ENCODE results near the gene SEC61B. TPM values are rescaled to one million over a fixed set of nuclear protein-coding genes. Genes with fewer than 3 reads are reported as not detected.

The SEC61B gene
- total RNA-seq, 1 experiment from 2014 or later = 238 TPM

DNA sequence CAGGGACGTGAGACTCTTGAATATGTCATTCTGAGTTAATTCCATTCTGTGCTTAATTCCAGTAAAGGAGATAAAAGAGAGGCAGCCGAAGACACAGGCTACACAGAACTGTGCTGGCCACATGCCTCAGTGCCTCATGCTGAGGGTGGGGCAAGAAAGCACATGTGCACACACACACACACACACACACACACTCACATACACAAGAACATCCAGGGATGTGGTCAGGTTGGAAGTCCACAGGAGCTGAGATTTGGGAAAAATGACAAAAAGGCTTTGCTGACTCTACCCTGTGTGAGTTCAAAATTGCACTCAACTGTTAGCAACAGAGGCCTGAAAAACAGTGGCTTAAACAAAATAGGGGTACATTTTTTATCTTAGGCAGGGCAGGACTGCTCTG, 40.9 kb upstream of the SEC61B start:
- H3K4me1 Mint-ChIP-seq (ENCODE audit: insufficient read depth, unreplicated experiment) = no peaks in the 10 kb centered on the region
- CTCF ChIA-PET = interaction anchor here (0.8 to 1.2 kb wide), 2 partner anchors 18 to 819 kb away, joined by 3 to 4 read pairs; no protein-coding TSS in a partner anchor
- no peaks in the 10 kb centered on the region for H3K9me3 Mint-ChIP-seq (ENCODE audit: unreplicated experiment)
- no peak overlapping the region for H3K27ac Mint-ChIP-seq (ENCODE audit: low read depth, unreplicated experiment)
- POLR2A ChIA-PET = interaction anchor here (0.5 kb wide), 1 partner anchor 991 kb away, joined by 4 read pairs; no protein-coding TSS in a partner anchor
- no peaks in the 10 kb centered on the region for H3K27me3 Mint-ChIP-seq (ENCODE audit: insufficient read depth, unreplicated experiment)
- no TSS peak for BruUV-seq (replicated peaks)
- no peak overlapping the region for H3K4me3 Mint-ChIP-seq (ENCODE audit: unreplicated experiment)
- TF ChIP-seq, protein P1, sequence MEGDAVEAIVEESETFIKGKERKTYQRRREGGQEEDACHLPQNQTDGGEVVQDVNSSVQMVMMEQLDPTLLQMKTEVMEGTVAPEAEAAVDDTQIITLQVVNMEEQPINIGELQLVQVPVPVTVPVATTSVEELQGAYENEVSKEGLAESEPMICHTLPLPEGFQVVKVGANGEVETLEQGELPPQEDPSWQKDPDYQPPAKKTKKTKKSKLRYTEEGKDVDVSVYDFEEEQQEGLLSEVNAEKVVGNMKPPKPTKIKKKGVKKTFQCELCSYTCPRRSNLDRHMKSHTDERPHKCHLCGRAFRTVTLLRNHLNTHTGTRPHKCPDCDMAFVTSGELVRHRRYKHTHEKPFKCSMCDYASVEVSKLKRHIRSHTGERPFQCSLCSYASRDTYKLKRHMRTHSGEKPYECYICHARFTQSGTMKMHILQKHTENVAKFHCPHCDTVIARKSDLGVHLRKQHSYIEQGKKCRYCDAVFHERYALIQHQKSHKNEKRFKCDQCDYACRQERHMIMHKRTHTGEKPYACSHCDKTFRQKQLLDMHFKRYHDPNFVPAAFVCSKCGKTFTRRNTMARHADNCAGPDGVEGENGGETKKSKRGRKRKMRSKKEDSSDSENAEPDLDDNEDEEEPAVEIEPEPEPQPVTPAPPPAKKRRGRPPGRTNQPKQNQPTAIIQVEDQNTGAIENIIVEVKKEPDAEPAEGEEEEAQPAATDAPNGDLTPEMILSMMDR (IDR thresholded peaks at IDR 0.05; ENCODE audit: unreplicated experiment) = no peak
- intact Hi-C loops (cut with micrococcal nuclease) = loop anchor here (5.0 to 10.0 kb wide), 4 partner anchors 84 to 1416 kb away; no protein-coding TSS in a partner anchor
- H3K36me3 Mint-ChIP-seq (ENCODE audit: insufficient read depth, unreplicated experiment) = no peaks in the 10 kb centered on the region
- no peak for DNase-seq (ENCODE audit: unreplicated experiment)

DNA sequence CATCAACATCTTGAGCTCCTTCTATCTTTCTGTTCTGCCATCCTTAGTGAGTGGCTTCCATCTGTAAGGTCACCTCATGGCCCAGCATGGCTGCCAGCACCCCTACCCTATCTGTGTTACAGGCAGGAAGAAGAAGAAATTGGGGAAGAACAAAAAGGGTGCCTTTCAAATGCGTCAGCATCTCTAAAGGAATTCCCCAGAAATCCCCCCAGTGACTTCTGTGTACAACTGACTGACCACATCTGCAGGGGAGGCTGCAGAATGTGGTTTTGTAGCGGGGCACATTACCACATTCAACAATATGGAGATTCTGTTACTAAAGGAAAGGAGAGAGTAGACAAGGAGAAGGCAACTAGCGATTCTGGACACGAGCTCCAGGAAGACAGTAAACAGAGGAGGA, 40.5 kb upstream of the SEC61B start:
- POLR2A ChIA-PET = interaction anchor here (0.5 to 1.0 kb wide), 3 partner anchors 8 to 991 kb away, joined by 3 to 5 read pairs (median 4); no protein-coding TSS in a partner anchor
- no peaks in the 10 kb centered on the region for H3K36me3 Mint-ChIP-seq (ENCODE audit: insufficient read depth, unreplicated experiment)
- TF ChIP-seq, protein P1 (IDR thresholded peaks at IDR 0.05; ENCODE audit: unreplicated experiment) = no peak
- no peaks in the 10 kb centered on the region for H3K4me1 Mint-ChIP-seq (ENCODE audit: insufficient read depth, unreplicated experiment)
- H3K4me3 Mint-ChIP-seq (ENCODE audit: unreplicated experiment) = no peak overlapping the region
- BruUV-seq (replicated peaks) = no TSS peak
- no peaks in the 10 kb centered on the region for H3K9me3 Mint-ChIP-seq (ENCODE audit: unreplicated experiment)
- H3K27me3 Mint-ChIP-seq (ENCODE audit: insufficient read depth, unreplicated experiment) = peaks cover 3% of the 10 kb centered on the region
- CTCF ChIA-PET = interaction anchor here (0.8 to 1.3 kb wide), 6 partner anchors 14 to 1142 kb away, joined by 3 to 8 read pairs (median 4); no protein-coding TSS in a partner anchor
- no peak for DNase-seq (ENCODE audit: unreplicated experiment)
- intact Hi-C loops (cut with micrococcal nuclease) = loop anchor here (5.0 to 10.0 kb wide), 4 partner anchors 83 to 1416 kb away; no protein-coding TSS in a partner anchor
- H3K27ac Mint-ChIP-seq (ENCODE audit: low read depth, unreplicated experiment) = no peak overlapping the region

DNA sequence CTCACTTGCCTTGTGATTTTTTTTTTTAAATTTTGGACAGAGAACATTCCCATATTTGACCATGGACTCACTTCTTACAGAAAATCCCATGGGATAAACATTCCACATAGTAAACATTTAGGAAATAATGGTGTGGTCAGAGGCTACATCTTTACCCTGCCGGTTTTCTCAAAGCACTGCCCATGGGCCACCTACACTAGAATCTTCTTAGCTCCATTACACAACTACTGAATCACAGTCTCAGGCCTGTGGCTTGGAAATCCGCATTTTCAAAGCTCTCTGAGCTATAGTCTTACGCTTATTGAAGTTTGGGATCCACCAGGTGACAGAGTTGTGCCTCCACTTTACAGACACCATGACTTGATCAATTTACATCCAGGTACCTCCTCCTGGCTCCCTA, 39.7 kb upstream of the SEC61B start:
- POLR2A ChIA-PET = interaction anchor here (0.7 to 1.0 kb wide), 2 partner anchors 9 to 799 kb away, joined by 3 to 5 read pairs; no protein-coding TSS in a partner anchor
- CTCF ChIA-PET = interaction anchor here (0.6 to 4.7 kb wide), 9 partner anchors 9 to 1142 kb away, joined by 3 to 33 read pairs (median 5); partner anchors contain the start of genes ALG2 and SEC61B
- Mint-ChIP-seq H3K9me3 (ENCODE audit: unreplicated experiment) (no peaks in the 10 kb centered on the region), H3K27ac (ENCODE audit: low read depth, unreplicated experiment) (no peak overlapping the region), H3K4me1 (ENCODE audit: insufficient read depth, unreplicated experiment) (no peaks in the 10 kb centered on the region), H3K4me3 (ENCODE audit: unreplicated experiment) (no peak overlapping the region), H3K36me3 (ENCODE audit: insufficient read depth, unreplicated experiment) (no peaks in the 10 kb centered on the region), H3K27me3 (ENCODE audit: insufficient read depth, unreplicated experiment) (peaks cover 11% of the 10 kb centered on the region)
- intact Hi-C loops (cut with micrococcal nuclease) = loop anchor here (5.0 to 10.0 kb wide), 4 partner anchors 82 to 1415 kb away; no protein-coding TSS in a partner anchor
- TF ChIP-seq, protein P1 (IDR thresholded peaks at IDR 0.05; ENCODE audit: unreplicated experiment) = no peak
- BruUV-seq (replicated peaks) = no TSS peak
- DNase-seq (ENCODE audit: unreplicated experiment) = no peak

DNA sequence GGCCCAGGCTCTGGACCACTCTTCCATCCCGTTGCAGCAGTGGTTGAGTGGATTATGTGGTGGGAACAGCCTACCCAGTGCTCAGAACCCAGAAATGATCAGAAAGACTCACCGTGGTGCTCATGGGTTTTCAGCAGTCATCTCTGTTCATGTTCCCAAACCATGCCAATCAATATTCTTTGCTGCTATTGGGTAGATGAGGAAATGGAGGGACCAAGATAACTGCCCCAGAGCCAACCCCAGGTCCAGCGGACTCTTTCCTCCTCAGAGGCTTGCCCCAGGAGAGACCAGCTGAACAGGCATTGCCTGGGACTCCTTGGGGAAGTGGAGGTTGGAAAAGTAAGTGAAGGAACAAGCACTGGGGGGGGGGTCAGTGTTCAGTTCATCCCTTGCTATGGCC, 38.5 kb upstream of the SEC61B start:
- intact Hi-C loops (cut with micrococcal nuclease) = loop anchor here (1.0 to 10.0 kb wide), 5 partner anchors 81 to 1414 kb away; no protein-coding TSS in a partner anchor
- TF ChIP-seq, protein P1 (IDR thresholded peaks at IDR 0.05; ENCODE audit: unreplicated experiment) = no peak
- Mint-ChIP-seq H3K4me3 (ENCODE audit: unreplicated experiment) (no peak overlapping the region), H3K27ac (ENCODE audit: low read depth, unreplicated experiment) (no peak overlapping the region), H3K27me3 (ENCODE audit: insufficient read depth, unreplicated experiment) (peaks cover 23% of the 10 kb centered on the region), H3K4me1 (ENCODE audit: insufficient read depth, unreplicated experiment) (no peaks in the 10 kb centered on the region), H3K36me3 (ENCODE audit: insufficient read depth, unreplicated experiment) (no peaks in the 10 kb centered on the region), H3K9me3 (ENCODE audit: unreplicated experiment) (no peaks in the 10 kb centered on the region)
- no peak for DNase-seq (ENCODE audit: unreplicated experiment)
- BruUV-seq (replicated peaks) = no TSS peak
- ChIA-PET POLR2A (interaction anchor here (1.0 to 1.5 kb wide), 2 partner anchors 11 to 38 kb away, joined by 4 to 5 read pairs; partner anchors contain the start of genes ALG2 and SEC61B), CTCF (interaction anchor here (0.6 to 4.7 kb wide), 19 partner anchors 11 to 1258 kb away, joined by 3 to 33 read pairs (median 4); partner anchors contain the start of genes ALG2 and SEC61B)

Data from MCF 10A (cell line).